ENCODE results near the gene B3GLCT. TPM values are rescaled to one million over a fixed set of nuclear protein-coding genes. Genes with fewer than 3 reads are reported as not detected.
"Not testable (repeated sequence)": the region's sequence is repeated elsewhere in the genome, so short reads cannot be mapped to it uniquely, and the experiment has no call there.

Gene B3GLCT
- total RNA-seq, 1 donor from 2014 or later: 3.0 TPM

- ATAC-seq (ENCODE audit: low read depth) (no peak), DNase-seq (no peak)
- POLR2A ChIA-PET: no interaction called here
- Mint-ChIP-seq H3K4me1 (no peaks in the 10 kb centered on the region), H3K9me3 (no peaks in the 10 kb centered on the region), H3K27me3 (no peaks in the 10 kb centered on the region), H3K4me3 (no peak overlapping the region), H3K36me3 (ENCODE audit: low read depth) (no peaks in the 10 kb centered on the region), H3K27ac (no peak overlapping the region)
- TF ChIP-seq, protein P1, sequence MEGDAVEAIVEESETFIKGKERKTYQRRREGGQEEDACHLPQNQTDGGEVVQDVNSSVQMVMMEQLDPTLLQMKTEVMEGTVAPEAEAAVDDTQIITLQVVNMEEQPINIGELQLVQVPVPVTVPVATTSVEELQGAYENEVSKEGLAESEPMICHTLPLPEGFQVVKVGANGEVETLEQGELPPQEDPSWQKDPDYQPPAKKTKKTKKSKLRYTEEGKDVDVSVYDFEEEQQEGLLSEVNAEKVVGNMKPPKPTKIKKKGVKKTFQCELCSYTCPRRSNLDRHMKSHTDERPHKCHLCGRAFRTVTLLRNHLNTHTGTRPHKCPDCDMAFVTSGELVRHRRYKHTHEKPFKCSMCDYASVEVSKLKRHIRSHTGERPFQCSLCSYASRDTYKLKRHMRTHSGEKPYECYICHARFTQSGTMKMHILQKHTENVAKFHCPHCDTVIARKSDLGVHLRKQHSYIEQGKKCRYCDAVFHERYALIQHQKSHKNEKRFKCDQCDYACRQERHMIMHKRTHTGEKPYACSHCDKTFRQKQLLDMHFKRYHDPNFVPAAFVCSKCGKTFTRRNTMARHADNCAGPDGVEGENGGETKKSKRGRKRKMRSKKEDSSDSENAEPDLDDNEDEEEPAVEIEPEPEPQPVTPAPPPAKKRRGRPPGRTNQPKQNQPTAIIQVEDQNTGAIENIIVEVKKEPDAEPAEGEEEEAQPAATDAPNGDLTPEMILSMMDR (IDR thresholded peaks at IDR 0.05): no peak
- intact Hi-C loops (cut with micrococcal nuclease): no loop called here
- CTCF ChIA-PET: no interaction called here
Measured at GRCh38 chr13:31209172-31209840, 9.5 kb downstream of the B3GLCT start.

DNA sequence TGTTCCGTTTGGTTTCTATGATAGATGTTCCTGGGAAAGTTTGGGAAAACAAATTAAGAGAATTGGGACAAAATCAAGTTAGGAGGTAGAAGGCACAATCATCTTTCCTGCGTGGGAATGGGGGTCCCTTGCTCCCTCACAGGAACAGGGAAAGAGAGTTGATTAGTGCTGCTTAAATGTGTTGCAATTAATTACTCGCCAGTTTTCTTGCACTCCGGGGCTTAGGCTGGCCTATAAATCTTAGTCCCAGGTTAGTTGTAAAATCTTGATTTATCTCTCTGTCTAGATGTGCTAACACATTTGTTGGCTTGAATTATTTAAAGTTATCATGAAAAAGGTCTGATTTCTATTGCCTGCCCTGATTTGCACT is 10.1 kb downstream of the B3GLCT start:
- TF ChIP-seq, protein P1 (IDR thresholded peaks at IDR 0.05): no peak
- H3K27me3 Mint-ChIP-seq: no peaks in the 10 kb centered on the region

DNA sequence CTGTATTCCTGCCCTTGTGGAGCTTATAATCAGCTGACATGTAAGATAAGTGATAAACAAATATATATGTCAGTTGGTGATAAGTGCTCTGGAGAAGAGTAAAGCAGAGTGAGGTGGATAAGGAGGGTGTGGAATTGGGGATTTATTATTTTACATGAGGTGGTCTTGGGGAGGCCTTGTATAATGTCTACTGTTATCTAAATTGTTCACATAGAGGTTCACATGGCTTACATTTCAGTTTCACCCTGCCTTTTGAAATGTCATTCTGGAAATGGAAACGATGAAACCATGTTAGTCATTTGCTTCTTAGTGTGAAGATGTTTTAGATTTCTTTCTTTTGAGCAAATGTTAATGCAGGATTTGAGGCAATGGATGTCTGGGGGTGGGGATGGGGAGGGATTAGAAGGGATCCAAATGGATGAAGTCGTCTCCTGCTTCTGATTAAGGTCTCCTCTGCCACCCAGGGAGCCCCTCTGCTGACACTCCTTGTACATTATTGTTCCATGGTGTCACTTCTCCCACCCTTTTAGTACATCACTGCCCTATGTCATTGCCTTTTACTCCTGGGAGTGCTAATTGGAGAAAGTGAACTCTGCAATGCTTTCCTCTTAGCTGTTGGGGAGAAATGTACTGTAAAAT is 14.0 kb downstream of the B3GLCT start:
- H3K27ac Mint-ChIP-seq: no peak overlapping the region
- H3K4me3 Mint-ChIP-seq: no peak overlapping the region
- no peaks in the 10 kb centered on the region for H3K4me1 Mint-ChIP-seq
- CTCF ChIA-PET: no interaction called here
- no peaks in the 10 kb centered on the region for H3K9me3 Mint-ChIP-seq
- no peaks in the 10 kb centered on the region for H3K27me3 Mint-ChIP-seq
- no peak for ATAC-seq (ENCODE audit: low read depth)
- TF ChIP-seq, protein P1 (IDR thresholded peaks at IDR 0.05): no peak
- POLR2A ChIA-PET: interaction anchor here (0.6 kb wide), 1 partner anchor 597 kb away, joined by 3 read pairs; no protein-coding TSS in a partner anchor
- no peaks in the 10 kb centered on the region for H3K36me3 Mint-ChIP-seq (ENCODE audit: low read depth)
- no peak for DNase-seq
- intact Hi-C loops (cut with micrococcal nuclease): no loop called here

More for the DNA sequence above, 10.1 kb downstream of the B3GLCT start:
- ChIA-PET CTCF (no interaction called here), POLR2A (no interaction called here)
- Mint-ChIP-seq H3K9me3 (no peaks in the 10 kb centered on the region), H3K27ac (no peak overlapping the region), H3K36me3 (ENCODE audit: low read depth) (no peaks in the 10 kb centered on the region), H3K4me1 (no peaks in the 10 kb centered on the region), H3K4me3 (no peak overlapping the region)
- intact Hi-C loops (cut with micrococcal nuclease): no loop called here
- no peak for DNase-seq
- no peak for ATAC-seq (ENCODE audit: low read depth)

- Mint-ChIP-seq H3K27ac (no peak overlapping the region), H3K4me1 (no peaks in the 10 kb centered on the region), H3K9me3 (no peaks in the 10 kb centered on the region), H3K4me3 (no peak overlapping the region), H3K36me3 (ENCODE audit: low read depth) (no peaks in the 10 kb centered on the region), H3K27me3 (no peaks in the 10 kb centered on the region)
- ATAC-seq (ENCODE audit: low read depth) (no peak), DNase-seq (no peak)
- POLR2A ChIA-PET: no interaction called here
- CTCF ChIA-PET: no interaction called here
- intact Hi-C loops (cut with micrococcal nuclease): no loop called here
- TF ChIP-seq, protein P1 (IDR thresholded peaks at IDR 0.05): no peak
Measured at GRCh38 chr13:31214435-31214834, 14.7 kb downstream of the B3GLCT start.

DNA sequence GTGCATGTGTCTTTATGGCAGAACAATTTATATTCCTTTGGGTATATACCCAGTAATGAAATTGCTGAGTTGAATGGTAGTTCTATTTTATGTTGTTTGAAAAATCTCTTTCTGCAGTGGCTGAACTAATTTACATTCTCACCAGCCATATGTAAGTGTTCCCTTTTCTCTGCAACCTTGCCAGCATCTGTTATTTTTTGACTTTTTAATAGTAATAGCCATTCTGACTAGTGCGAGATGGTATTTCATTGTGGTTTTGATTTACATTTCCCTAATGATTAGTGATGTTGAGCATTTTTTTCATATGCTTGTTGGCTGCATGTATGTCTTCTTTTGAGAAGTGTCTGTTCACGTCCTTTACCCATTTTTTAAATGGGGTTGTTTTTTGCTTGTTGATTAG is 17.1 kb downstream of the B3GLCT start:
- intact Hi-C loops (cut with micrococcal nuclease); CTCF ChIA-PET; H3K4me3 Mint-ChIP-seq: not testable (repeated sequence)

More for the DNA sequence above, 17.1 kb downstream of the B3GLCT start:
- H3K36me3 Mint-ChIP-seq (ENCODE audit: low read depth); ATAC-seq (ENCODE audit: low read depth); H3K4me1 Mint-ChIP-seq; POLR2A ChIA-PET; DNase-seq; H3K27me3 Mint-ChIP-seq; H3K9me3 Mint-ChIP-seq; H3K27ac Mint-ChIP-seq: not testable (repeated sequence)

Data from activated B cell treated with CpG ODN at 0.5 μM for 24 hours (primary cell).